Measurements from ENCODE around the gene SCG2.

SCG2 gene

DNA sequence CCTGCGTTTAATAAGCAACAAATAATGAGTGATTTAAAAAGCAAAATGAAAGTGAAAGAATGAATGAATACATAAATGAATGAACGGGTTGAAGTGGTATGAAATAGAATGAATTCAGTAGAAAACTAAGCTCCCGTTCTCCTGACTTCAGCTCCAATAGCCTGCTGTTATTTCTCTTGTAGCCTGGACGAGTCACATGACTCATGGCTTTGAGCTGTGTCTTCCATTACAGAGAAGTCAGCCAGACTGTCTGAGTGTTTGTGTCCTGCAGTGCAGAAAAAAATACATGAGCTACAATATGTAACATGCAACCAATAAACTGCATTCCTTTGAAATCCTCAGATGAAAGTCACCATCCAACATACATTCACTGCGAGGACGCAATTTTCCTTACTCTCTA lies 21.2 kb downstream of the SCG2 start:
- H3K4me2 ChIP-seq (ENCODE audit: insufficient read depth, low read length): peak overlapping the region; percentile 13; the same call in 1 of the 2 replicates
- TF ChIP-seq, protein P1, sequence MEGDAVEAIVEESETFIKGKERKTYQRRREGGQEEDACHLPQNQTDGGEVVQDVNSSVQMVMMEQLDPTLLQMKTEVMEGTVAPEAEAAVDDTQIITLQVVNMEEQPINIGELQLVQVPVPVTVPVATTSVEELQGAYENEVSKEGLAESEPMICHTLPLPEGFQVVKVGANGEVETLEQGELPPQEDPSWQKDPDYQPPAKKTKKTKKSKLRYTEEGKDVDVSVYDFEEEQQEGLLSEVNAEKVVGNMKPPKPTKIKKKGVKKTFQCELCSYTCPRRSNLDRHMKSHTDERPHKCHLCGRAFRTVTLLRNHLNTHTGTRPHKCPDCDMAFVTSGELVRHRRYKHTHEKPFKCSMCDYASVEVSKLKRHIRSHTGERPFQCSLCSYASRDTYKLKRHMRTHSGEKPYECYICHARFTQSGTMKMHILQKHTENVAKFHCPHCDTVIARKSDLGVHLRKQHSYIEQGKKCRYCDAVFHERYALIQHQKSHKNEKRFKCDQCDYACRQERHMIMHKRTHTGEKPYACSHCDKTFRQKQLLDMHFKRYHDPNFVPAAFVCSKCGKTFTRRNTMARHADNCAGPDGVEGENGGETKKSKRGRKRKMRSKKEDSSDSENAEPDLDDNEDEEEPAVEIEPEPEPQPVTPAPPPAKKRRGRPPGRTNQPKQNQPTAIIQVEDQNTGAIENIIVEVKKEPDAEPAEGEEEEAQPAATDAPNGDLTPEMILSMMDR (IDR thresholded peaks at IDR 0.05; ENCODE audit: borderline replicate concordance, extremely low read depth, low read length, poor library complexity, severe bottlenecking): no peak
- no peak for TF ChIP-seq EZH2 (IDR thresholded peaks at IDR 0.05; ENCODE audit: borderline replicate concordance, low read depth, low read length, severe bottlenecking)
- no peak for DNase-seq

DNA sequence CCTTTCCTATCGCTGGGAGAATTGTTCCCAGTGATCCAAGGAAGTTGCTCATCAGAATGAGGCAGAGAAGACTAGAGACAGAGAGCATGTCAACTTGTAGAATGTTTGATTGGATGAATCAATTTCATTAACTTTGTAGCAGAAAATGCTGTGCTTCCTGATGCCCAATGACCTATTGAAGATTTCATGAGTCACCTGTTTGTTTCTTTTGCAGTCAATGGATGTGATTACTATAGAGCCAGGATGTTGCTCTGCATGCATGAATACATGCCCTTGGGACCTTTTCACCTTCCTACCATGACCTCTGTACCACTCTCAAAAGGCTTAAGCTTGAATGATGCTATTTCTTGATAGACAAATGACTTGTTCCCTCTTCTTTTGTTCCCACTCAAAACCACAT lies 23.3 kb downstream of the SCG2 start:
- H3K27me3 ChIP-seq (ENCODE audit: insufficient read depth, low read length, poor library complexity): no peaks in the 10 kb centered on the region
- H3K4me1 ChIP-seq (ENCODE audit: insufficient read depth, low read length): peaks cover 3% of the 10 kb centered on the region; the same call in 1 of the 2 replicates
- H3K4me3 ChIP-seq (ENCODE audit: low read depth in 1 of 2, low read length in 2 of 2): no peak overlapping the region
- no peaks in the 10 kb centered on the region for H4K20me1 ChIP-seq (ENCODE audit: insufficient read depth, low read length)
- no peaks in the 10 kb centered on the region for H3K9me3 ChIP-seq (ENCODE audit: insufficient read depth, low read length, severe bottlenecking)
- no peak overlapping the region for H3K9ac ChIP-seq (ENCODE audit: low read depth, low read length)
- H3K4me2 ChIP-seq (ENCODE audit: insufficient read depth, low read length): no peak overlapping the region
- DNase-seq (no peak), ATAC-seq (ENCODE audit: insufficient read depth, low read depth) (no peak)
- TF ChIP-seq, protein P1 (IDR thresholded peaks at IDR 0.05; ENCODE audit: borderline replicate concordance, extremely low read depth, low read length, poor library complexity, severe bottlenecking): no peak
- TF ChIP-seq EZH2 (IDR thresholded peaks at IDR 0.05; ENCODE audit: borderline replicate concordance, low read depth, low read length, severe bottlenecking): no peak
- no peaks in the 10 kb centered on the region for H3K36me3 ChIP-seq (ENCODE audit: insufficient read depth, low read length)
- no peak overlapping the region for H3K27ac ChIP-seq (ENCODE audit: low read length)
- no peaks in the 10 kb centered on the region for H3K79me2 ChIP-seq (ENCODE audit: insufficient read depth, low read length)
- H2AFZ ChIP-seq (ENCODE audit: low read depth, low read length): no peak overlapping the region

More for the DNA sequence above, 21.2 kb downstream of the SCG2 start:
- H3K36me3 ChIP-seq (ENCODE audit: insufficient read depth, low read length): no peaks in the 10 kb centered on the region
- no peak overlapping the region for H3K27ac ChIP-seq (ENCODE audit: low read length)
- peaks cover 3% of the 10 kb centered on the region; the same call in 1 of the 2 replicates for H3K4me1 ChIP-seq (ENCODE audit: insufficient read depth, low read length)
- no peaks in the 10 kb centered on the region for H3K9me3 ChIP-seq (ENCODE audit: insufficient read depth, low read length, severe bottlenecking)
- H3K4me3 ChIP-seq (ENCODE audit: low read depth in 1 of 2, low read length in 2 of 2): no peak overlapping the region
- H3K79me2 ChIP-seq (ENCODE audit: insufficient read depth, low read length): no peaks in the 10 kb centered on the region
- no peaks in the 10 kb centered on the region for H4K20me1 ChIP-seq (ENCODE audit: insufficient read depth, low read length)
- ATAC-seq (ENCODE audit: insufficient read depth, low read depth): no peak
- H2AFZ ChIP-seq (ENCODE audit: low read depth, low read length): no peak overlapping the region
- no peaks in the 10 kb centered on the region for H3K27me3 ChIP-seq (ENCODE audit: insufficient read depth, low read length, poor library complexity)
- no peak overlapping the region for H3K9ac ChIP-seq (ENCODE audit: low read depth, low read length)

DNA sequence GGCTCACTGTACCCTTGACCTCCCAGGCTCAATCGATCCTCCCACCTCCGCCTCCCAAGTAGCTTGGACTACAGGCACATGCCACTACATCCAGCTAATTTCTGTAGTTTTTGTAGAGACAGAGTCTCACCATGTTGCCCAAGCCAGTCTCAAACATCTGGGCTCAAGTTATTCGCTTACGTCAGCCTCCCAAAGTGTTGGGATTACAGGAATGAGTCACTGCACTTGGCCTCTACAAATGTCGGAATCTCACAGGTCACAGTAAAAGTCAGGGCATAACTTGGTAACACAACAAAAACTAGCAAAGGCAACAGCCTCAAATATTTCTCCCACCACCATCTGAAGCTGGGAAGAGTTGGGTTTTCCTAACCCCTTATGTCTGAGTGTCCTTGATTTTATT lies 25.3 kb downstream of the SCG2 start:
- TF ChIP-seq EZH2 (IDR thresholded peaks at IDR 0.05; ENCODE audit: borderline replicate concordance, low read depth, low read length, severe bottlenecking): no peak
- TF ChIP-seq, protein P1 (IDR thresholded peaks at IDR 0.05; ENCODE audit: borderline replicate concordance, extremely low read depth, low read length, poor library complexity, severe bottlenecking): no peak
- Histone ChIP-seq H3K4me1 (ENCODE audit: insufficient read depth, low read length) (peaks cover 3% of the 10 kb centered on the region; the same call in 1 of the 2 replicates), H3K27me3 (ENCODE audit: insufficient read depth, low read length, poor library complexity) (no peaks in the 10 kb centered on the region), H2AFZ (ENCODE audit: low read depth, low read length) (no peak overlapping the region), H3K27ac (ENCODE audit: low read length) (no peak overlapping the region), H3K4me3 (ENCODE audit: low read depth in 1 of 2, low read length in 2 of 2) (no peak overlapping the region), H3K36me3 (ENCODE audit: insufficient read depth, low read length) (no peaks in the 10 kb centered on the region), H3K9ac (ENCODE audit: low read depth, low read length) (no peak overlapping the region), H3K79me2 (ENCODE audit: insufficient read depth, low read length) (no peaks in the 10 kb centered on the region), H3K9me3 (ENCODE audit: insufficient read depth, low read length, severe bottlenecking) (no peaks in the 10 kb centered on the region), H4K20me1 (ENCODE audit: insufficient read depth, low read length) (no peaks in the 10 kb centered on the region), H3K4me2 (ENCODE audit: insufficient read depth, low read length) (no peak overlapping the region)
- ATAC-seq (ENCODE audit: insufficient read depth, low read depth): no peak
- DNase-seq: no peak

DNA sequence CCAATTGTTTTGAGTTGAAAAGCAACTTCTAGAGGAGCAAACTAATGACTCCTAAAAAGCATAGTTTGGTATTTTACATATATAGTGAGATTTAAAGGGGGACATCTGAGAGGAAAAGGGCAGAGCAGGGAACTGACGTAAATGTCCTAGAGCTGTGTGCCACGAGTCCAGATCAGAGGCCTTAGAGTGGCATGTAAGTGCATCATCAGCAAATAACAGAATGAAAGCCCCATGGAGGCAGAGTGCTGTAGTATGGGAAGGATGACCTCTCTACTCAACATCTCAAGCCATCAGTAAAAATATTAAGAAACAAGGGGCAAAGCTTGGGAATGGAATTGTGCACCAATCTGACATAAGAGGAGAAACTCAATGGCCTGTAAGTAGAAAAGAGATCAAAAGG lies 31.4 kb downstream of the SCG2 start:
- ATAC-seq (ENCODE audit: insufficient read depth, low read depth) (no peak), DNase-seq (no peak)
- Histone ChIP-seq H3K4me3 (ENCODE audit: low read depth in 1 of 2, low read length in 2 of 2) (no peak overlapping the region), H3K79me2 (ENCODE audit: insufficient read depth, low read length) (no peaks in the 10 kb centered on the region), H4K20me1 (ENCODE audit: insufficient read depth, low read length) (no peaks in the 10 kb centered on the region), H2AFZ (ENCODE audit: low read depth, low read length) (no peak overlapping the region), H3K9me3 (ENCODE audit: insufficient read depth, low read length, severe bottlenecking) (no peaks in the 10 kb centered on the region), H3K4me1 (ENCODE audit: insufficient read depth, low read length) (peaks cover 8% of the 10 kb centered on the region), H3K27me3 (ENCODE audit: insufficient read depth, low read length, poor library complexity) (no peaks in the 10 kb centered on the region), H3K9ac (ENCODE audit: low read depth, low read length) (no peak overlapping the region), H3K4me2 (ENCODE audit: insufficient read depth, low read length) (no peak overlapping the region), H3K27ac (ENCODE audit: low read length) (no peak overlapping the region), H3K36me3 (ENCODE audit: insufficient read depth, low read length) (no peaks in the 10 kb centered on the region)
- TF ChIP-seq, protein P1 (IDR thresholded peaks at IDR 0.05; ENCODE audit: borderline replicate concordance, extremely low read depth, low read length, poor library complexity, severe bottlenecking): no peak
- no peak for TF ChIP-seq EZH2 (IDR thresholded peaks at IDR 0.05; ENCODE audit: borderline replicate concordance, low read depth, low read length, severe bottlenecking)
